Measurements from ENCODE around the gene CKM. TPM values are rescaled to one million over a fixed set of nuclear protein-coding genes. Genes with fewer than 3 reads are reported as not detected.
"Not testable (repeated sequence)": the region's sequence is repeated elsewhere in the genome, so short reads cannot be mapped to it uniquely, and the experiment has no call there.

CKM gene
- total RNA-seq, 2 donors from 2014 or later: 0.29 TPM; not detected in 1

DNA sequence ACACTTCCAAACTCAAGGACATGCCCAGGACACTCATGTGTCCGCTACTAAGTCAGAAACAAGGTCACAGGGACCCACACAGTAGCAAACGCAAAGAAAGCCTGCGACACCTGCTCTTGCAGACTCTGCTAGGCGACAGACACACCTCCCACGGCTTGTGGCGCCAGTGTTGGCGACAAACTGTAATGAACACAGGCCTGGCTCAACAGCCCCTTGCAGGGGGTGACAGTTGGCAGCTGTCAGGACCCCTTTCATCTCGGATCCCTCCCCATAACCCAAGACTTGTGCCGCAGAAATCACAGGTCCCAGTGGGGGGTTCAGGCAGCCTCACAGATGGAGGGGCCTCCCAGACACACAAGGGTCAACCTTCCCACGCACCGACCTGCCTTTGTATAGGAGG, 364 bp downstream of the CKM start:
- Mint-ChIP-seq H3K36me3 (no peaks in the 10 kb centered on the region), H3K4me1 (ENCODE audit: low read depth in 2 of 2) (peaks cover 0 to 4% of the 10 kb centered on the region in 2 donors), H3K9me3 (no peaks in the 10 kb centered on the region), H3K27me3 (peaks cover 11 to 16% of the 10 kb centered on the region in 2 donors), H3K27ac (no peak overlapping the region), H3K4me3 (no peak overlapping the region)
- no peak for ATAC-seq
- no peak for DNase-seq (ENCODE audit: low spot score)

GRCh38 chr19:45321848-45322247, 827 bp downstream of the CKM start:
- Mint-ChIP-seq H3K27ac (no peak overlapping the region), H3K4me3 (no peak overlapping the region), H3K27me3 (peaks cover 13 to 20% of the 10 kb centered on the region in 2 donors), H3K9me3 (no peaks in the 10 kb centered on the region), H3K4me1 (ENCODE audit: low read depth in 2 of 2) (peaks cover 0 to 4% of the 10 kb centered on the region in 2 donors), H3K36me3 (no peaks in the 10 kb centered on the region)
- DNase-seq (ENCODE audit: low spot score) (no peak), ATAC-seq (no peak)

GRCh38 chr19:45320997-45321775, 1.5 kb downstream of the CKM start:
- Mint-ChIP-seq H3K36me3 (no peaks in the 10 kb centered on the region), H3K4me1 (ENCODE audit: low read depth in 2 of 2) (peaks cover 0 to under 1% of the 10 kb centered on the region in 2 donors), H3K4me3 (no peak overlapping the region), H3K9me3 (no peaks in the 10 kb centered on the region), H3K27me3 (peaks cover 18 to 27% of the 10 kb centered on the region in 2 donors), H3K27ac (no peak overlapping the region)
- DNase-seq (ENCODE audit: low spot score) (no peak), ATAC-seq (no peak)

DNA sequence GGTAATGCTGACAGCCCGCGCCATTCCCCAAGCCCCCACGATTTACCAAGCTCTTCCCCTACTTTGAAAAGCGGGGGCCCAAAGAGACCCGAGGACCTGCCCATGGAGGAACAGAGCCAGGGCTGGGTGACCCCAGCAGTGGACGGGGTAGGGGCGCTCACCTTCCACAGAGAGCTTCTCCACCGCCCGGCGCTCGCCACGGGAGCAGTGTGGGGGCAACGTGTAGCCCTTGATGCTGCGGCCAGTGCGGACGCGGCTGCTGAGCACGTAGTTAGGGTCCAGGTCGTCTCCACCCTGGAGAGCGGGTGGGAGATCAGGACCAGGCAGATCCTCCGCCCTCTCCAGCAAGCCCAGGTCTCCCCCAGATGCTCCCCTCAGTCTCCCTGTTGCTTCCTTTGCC, 7.4 kb downstream of the CKM start:
- no peaks in the 10 kb centered on the region for H3K36me3 Mint-ChIP-seq
- peak; percentile 24 to 40 for ATAC-seq
- H3K4me3 Mint-ChIP-seq: no peak overlapping the region
- DNase-seq (ENCODE audit: low spot score): no peak
- no peaks in the 10 kb centered on the region for H3K9me3 Mint-ChIP-seq
- H3K4me1 Mint-ChIP-seq (ENCODE audit: low read depth in 2 of 2): no peaks in the 10 kb centered on the region
- no peak overlapping the region for H3K27ac Mint-ChIP-seq
- H3K27me3 Mint-ChIP-seq: peaks cover 21 to 41% of the 10 kb centered on the region in 2 donors

- Mint-ChIP-seq H3K36me3 (no peaks in the 10 kb centered on the region), H3K4me1 (ENCODE audit: low read depth in 2 of 2) (no peaks in the 10 kb centered on the region)
- no peak for ATAC-seq
Measured at GRCh38 chr19:45314708-45315245, 7.9 kb downstream of the CKM start.

GRCh38 chr19:45312285-45312684, 10.4 kb downstream of the CKM start:
- not testable (repeated sequence) for ATAC-seq; H3K4me1 Mint-ChIP-seq (ENCODE audit: low read depth in 2 of 2); DNase-seq (ENCODE audit: low spot score); H3K4me3 Mint-ChIP-seq; H3K27ac Mint-ChIP-seq; H3K9me3 Mint-ChIP-seq; H3K36me3 Mint-ChIP-seq
- H3K27me3 Mint-ChIP-seq: peaks cover 18 to 34% of the 10 kb centered on the region in 2 donors

More at GRCh38 chr19:45314708-45315245, 7.9 kb downstream of the CKM start:
- DNase-seq (ENCODE audit: low spot score): no peak
- Mint-ChIP-seq H3K27me3 (peaks cover 21 to 41% of the 10 kb centered on the region in 2 donors), H3K4me3 (no peak overlapping the region), H3K27ac (no peak overlapping the region), H3K9me3 (no peaks in the 10 kb centered on the region)

GRCh38 chr19:45311621-45312020, 11.1 kb downstream of the CKM start:
- Mint-ChIP-seq H3K4me3 (no peak overlapping the region), H3K4me1 (ENCODE audit: low read depth in 2 of 2) (no peaks in the 10 kb centered on the region), H3K27me3 (peaks cover 13 to 28% of the 10 kb centered on the region in 2 donors), H3K27ac (no peak overlapping the region), H3K36me3 (no peaks in the 10 kb centered on the region), H3K9me3 (no peaks in the 10 kb centered on the region)
- DNase-seq (ENCODE audit: low spot score) (no peak), ATAC-seq (peak in 1 of 2 donors; percentile 44)

- peaks cover 3 to 12% of the 10 kb centered on the region in 2 donors for H3K27me3 Mint-ChIP-seq
- not testable (repeated sequence) for H3K9me3 Mint-ChIP-seq; H3K27ac Mint-ChIP-seq; DNase-seq (ENCODE audit: low spot score); ATAC-seq; H3K4me3 Mint-ChIP-seq; H3K4me1 Mint-ChIP-seq (ENCODE audit: low read depth in 2 of 2); H3K36me3 Mint-ChIP-seq
Measured at GRCh38 chr19:45309322-45309721, 13.4 kb downstream of the CKM start.

DNA sequence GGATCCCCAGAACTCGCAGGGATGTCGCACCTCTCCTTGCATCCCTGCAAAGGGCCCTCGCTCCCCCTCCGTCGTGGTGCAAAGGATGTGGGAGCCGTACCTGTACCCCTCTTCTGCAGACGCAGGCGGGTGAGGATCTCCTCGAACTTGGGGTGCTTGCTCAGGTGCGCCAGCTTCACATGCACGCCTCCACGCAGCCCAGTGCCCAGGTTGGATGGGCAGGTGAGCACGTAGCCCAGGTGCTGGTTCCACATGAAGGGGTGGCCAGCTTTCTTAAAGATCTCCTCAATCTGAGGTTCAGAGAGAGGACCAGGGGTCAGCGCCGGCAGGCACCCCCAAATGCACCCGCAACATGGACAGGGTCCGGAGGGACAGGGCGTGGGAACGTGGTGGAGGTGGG, 15.3 kb downstream of the CKM start:
- Mint-ChIP-seq H3K4me3 (no peak overlapping the region), H3K27ac (no peak overlapping the region), H3K4me1 (ENCODE audit: low read depth in 2 of 2) (peaks cover 0 to 7% of the 10 kb centered on the region in 2 donors), H3K27me3 (no peaks in the 10 kb centered on the region), H3K9me3 (peaks cover 3% of the 10 kb centered on the region), H3K36me3 (no peaks in the 10 kb centered on the region)
- no peak for DNase-seq (ENCODE audit: low spot score)
- no peak for ATAC-seq

DNA sequence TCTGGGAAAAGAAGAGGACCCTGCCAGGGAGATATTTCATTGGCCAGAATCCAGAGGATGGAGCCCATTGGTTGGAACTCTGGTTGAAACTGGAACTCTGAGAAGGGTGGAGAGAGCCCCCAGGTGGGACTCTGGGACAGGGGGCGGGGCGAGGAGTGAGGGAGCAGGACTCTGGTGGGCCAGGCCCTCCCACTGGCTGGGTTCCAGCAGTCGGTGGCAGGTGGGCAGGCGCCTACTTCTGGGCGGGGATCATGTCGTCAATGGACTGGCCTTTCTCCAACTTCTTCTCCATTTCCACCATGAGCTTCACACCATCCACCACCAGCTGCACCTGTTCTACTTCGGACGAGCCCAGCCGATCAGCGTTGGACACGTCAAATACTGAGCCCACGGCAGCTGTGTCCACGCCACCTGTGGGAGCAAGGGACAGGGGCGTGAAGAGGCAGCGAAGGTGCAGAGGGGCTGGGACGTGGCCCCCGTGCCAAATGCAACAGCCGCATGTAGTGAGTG, 16.1 kb downstream of the CKM start:
- Mint-ChIP-seq H3K36me3 (no peaks in the 10 kb centered on the region), H3K27ac (no peak overlapping the region), H3K4me1 (ENCODE audit: low read depth in 2 of 2) (peaks cover 0 to 7% of the 10 kb centered on the region in 2 donors), H3K9me3 (peaks cover 3% of the 10 kb centered on the region), H3K4me3 (no peak overlapping the region), H3K27me3 (no peaks in the 10 kb centered on the region)
- DNase-seq (ENCODE audit: low spot score) (no peak), ATAC-seq (no peak)

DNA sequence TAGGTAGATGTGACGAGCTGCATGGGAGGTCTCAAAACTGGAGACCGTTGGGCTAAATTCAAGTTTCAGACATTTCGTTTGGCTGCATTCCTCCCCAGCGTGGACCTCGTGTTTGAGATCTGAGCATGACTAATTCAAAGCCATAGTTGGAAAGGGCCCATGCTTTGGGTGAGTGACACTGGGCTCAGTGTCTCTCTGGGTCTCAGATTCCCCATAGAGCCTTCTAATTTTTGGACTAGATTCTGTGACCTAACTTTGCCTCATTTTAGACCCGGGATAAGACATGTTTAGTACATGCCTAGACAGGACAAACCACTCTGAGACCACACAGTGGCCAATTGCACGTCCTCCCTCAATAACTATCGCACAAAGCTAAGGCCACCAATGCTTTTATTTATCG, 16.6 kb downstream of the CKM start:
- ATAC-seq: no peak
- peaks cover 3% of the 10 kb centered on the region for H3K9me3 Mint-ChIP-seq
- DNase-seq (ENCODE audit: low spot score): no peak
- H3K4me1 Mint-ChIP-seq (ENCODE audit: low read depth in 2 of 2): peaks cover 0 to 7% of the 10 kb centered on the region in 2 donors
- no peak overlapping the region for H3K4me3 Mint-ChIP-seq
- no peak overlapping the region for H3K27ac Mint-ChIP-seq
- H3K27me3 Mint-ChIP-seq: no peaks in the 10 kb centered on the region
- H3K36me3 Mint-ChIP-seq: no peaks in the 10 kb centered on the region

DNA sequence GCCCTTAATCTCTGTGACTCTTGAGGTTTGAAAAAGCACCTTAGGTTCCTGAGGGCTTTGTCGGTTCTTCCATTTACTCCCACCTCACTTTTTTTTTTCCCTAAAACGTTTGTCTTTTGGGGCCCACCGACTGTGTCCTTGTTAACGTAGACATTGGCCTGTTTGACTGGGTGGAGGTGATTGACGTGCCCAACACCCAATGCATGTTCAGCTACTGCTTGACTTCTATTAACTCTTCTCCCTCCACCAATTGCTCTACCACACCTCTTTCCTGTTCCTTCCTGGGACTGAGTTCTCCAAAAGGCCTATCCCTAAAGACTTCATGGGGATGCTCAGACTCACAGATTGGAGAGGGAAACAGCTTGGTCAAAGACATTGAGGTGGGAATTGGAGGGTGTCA, 17.3 kb downstream of the CKM start:
- peaks cover 0 to 7% of the 10 kb centered on the region in 2 donors for H3K4me1 Mint-ChIP-seq (ENCODE audit: low read depth in 2 of 2)
- no peak for ATAC-seq
- no peak for DNase-seq (ENCODE audit: low spot score)
- H3K36me3 Mint-ChIP-seq: no peaks in the 10 kb centered on the region
- no peak overlapping the region for H3K4me3 Mint-ChIP-seq
- no peak overlapping the region for H3K27ac Mint-ChIP-seq
- H3K27me3 Mint-ChIP-seq: no peaks in the 10 kb centered on the region
- peaks cover 3% of the 10 kb centered on the region for H3K9me3 Mint-ChIP-seq

DNA sequence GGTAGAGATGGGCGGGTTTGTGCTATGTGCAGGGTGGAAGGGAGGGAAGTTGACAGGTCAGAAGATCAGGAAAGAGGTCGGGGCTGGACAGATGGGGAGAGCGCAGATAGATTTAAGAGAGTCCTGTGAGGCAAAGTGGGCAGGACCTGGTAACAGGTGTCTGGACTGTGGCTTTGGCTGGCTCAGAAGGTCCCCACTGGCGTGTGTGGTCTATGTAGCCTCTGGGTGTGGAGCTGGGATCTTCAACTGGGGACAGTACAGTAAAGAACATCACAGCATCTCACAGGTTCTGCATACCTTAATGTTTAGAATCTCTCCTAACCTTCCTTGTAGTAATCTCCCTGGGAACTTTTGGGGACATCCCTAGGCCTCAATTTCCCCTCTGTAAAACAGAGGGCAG, 17.7 kb downstream of the CKM start:
- DNase-seq (ENCODE audit: low spot score) (no peak), ATAC-seq (no peak)
- H3K27me3 Mint-ChIP-seq: no peaks in the 10 kb centered on the region
- no peak overlapping the region for H3K4me3 Mint-ChIP-seq
- peaks cover 3% of the 10 kb centered on the region for H3K9me3 Mint-ChIP-seq
- H3K36me3 Mint-ChIP-seq: no peaks in the 10 kb centered on the region
- H3K4me1 Mint-ChIP-seq (ENCODE audit: low read depth in 2 of 2): peaks cover 0 to 7% of the 10 kb centered on the region in 2 donors
- H3K27ac Mint-ChIP-seq: no peak overlapping the region

DNA sequence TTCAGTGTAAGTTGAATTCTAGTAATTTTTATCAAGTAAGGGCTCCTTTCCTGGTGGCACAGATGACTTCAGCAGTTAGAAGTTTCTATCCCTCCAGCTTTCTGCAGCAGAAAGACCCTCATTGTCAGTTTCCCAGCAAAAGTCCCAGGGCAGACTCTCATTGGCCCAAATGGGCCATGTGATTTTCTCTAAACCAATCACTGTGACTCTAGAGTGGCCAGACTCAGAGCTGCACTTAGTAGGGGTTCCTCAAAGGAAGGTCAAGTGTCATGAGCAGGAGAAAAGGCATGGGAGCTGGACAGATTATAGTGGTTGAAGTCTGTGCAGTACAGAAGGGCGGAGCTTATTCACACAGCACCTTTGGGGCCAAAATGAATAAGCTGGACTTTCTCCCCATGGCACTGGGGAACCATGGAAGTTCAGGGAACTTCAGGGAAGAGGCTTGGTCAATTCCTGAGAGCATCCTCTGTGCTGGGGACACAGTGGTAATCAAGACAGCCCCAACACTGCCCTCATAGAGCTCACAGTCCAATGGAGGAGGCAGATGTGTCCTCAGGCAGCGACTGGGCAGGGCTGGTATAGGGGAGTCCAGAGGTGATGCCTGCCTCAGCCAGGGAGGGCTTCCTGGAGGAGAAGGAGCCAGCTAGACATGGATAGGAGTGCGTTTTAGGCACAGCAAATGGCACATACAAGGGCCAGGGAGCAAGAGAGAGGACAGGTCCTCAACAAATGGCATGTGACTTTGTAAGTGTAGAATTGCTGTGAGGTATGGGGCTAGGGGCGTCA, 18.3 kb downstream of the CKM start:
- H3K27ac Mint-ChIP-seq: no peak overlapping the region
- peaks cover 3% of the 10 kb centered on the region for H3K9me3 Mint-ChIP-seq
- peak in 1 of 2 donors; percentile 18 for ATAC-seq
- H3K36me3 Mint-ChIP-seq: no peaks in the 10 kb centered on the region
- DNase-seq (ENCODE audit: low spot score): no peak
- H3K4me3 Mint-ChIP-seq: no peak overlapping the region
- no peaks in the 10 kb centered on the region for H3K27me3 Mint-ChIP-seq
- peaks cover 0 to 7% of the 10 kb centered on the region in 2 donors for H3K4me1 Mint-ChIP-seq (ENCODE audit: low read depth in 2 of 2)

All from natural killer cell treated with Interleukin-12 subunit alpha and Interleukin-12 subunit beta and Interleukin-15 and Interleukin-18, amount 100 ng/mL, for 72 hours (primary cell).